Retina (tissue), 1 donor: ENCODE results near the gene RYR3.

ENCODE experiments used
- DNase-seq: peaks from one replicate; pipeline ENCODE4 v3.0.0-alpha.2; 2016

Gene RYR3

DNA sequence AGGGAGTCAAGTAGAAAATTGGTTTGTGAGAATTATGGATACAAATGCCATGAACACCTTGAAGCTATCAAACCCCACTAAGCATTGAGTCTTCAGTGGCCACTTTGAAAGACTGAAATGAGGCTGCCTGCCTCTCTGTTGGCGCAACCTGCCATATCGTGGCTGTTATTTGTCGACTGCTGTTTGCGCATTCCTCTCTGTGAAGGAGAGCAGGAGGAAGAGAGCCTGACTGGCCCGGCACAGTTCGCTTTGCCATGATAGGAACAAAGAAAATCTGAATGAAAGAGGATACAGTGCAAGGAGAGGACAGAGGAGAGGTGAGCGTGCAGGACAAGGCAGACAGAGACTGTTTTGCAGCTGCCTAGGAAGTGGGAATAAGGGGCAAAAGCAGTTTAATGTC, 289.4 kb downstream of the RYR3 start:
- DNase-seq: no peak

DNA sequence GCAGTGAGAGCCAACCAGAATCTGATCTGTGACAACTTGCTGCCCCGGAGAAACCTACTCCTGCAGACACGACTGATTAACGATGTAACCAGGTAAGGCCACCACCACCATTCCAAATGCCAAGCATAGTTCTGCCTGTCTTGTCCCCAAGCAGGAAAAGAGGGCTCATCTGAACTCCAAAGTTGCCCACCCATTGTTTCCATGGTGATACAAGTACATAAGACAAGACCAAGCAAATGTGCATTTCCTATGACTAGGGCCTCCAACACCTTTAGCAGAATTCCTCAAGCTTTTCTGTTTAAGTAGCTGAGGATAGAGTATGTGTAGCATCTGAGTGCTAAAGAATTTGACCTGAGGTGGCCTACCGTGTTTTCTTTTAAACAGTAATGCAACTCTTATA, 290.7 kb downstream of the RYR3 start:
- DNase-seq: no peak

DNA sequence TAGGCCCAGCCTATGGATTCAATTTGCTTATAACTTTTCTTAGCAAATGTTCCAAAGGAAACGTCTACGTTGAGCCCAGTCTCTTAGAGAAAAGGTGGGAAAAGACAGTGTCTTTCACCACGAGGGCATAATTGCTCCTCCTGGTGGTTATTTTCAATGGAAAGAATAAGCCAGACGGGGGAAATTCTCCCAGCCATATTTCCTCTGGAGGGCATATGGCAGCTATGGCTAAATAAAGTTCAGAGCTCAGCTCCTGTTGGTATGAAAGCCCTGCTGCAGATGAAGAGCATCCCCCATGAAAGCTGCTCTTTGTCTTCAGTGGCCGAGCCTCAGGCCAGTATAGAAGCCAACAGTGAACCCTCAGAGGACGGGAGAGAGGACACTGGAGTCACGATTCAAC, 297.9 kb downstream of the RYR3 start:
- DNase-seq: no peak

DNA sequence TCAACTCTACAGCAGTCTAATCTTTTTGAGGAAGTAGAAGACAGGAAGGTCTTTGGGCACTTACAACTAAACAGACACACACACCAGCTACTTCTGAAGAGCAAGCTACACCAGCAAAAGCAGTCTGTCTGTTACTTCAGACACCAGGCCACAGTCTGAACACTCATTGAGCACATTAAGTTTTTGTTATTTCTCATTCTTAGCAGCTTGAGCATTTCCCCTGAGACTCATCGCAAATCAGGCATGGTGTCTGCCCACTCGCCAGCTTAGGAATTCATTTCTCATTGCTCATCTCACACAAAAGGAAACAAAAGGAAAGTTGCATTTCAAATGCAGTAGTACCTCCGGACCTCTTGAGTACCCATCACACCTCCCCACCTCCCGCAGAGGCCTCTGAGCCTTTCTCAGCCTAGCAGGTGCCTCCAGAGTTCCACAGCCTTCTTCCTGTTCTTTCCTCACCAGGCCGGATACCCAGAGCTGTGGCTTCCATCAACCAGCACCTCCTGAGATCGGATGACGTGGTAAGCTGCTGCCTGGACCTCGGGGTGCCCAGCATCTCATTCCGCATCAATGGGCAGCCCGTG, 302.0 kb downstream of the RYR3 start:
- no peak for DNase-seq

DNA sequence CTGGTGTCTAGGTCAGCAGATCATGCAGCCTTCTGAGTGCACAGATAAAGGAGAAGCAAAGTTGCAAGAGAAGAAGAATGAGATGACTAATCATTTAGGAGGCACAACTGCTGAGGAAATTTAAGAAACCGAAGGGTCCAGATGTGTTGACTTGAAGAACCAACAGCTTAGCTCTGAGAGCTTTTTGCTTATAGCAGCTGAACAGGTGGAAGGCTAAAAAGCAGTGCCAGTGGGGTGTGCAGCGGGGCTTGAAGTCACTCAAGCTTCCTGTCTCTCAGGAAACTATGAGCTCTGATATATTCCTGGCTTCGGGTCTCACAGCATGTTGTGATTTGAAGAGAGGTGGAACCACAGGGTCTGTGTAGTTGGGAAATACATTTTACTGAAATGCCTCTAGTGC, 305.7 kb downstream of the RYR3 start:
- DNase-seq: no peak

GRCh38 chr15:33618350-33618749, 307.6 kb downstream of the RYR3 start:
- DNase-seq: no peak

- no peak for DNase-seq
Observed at GRCh38 chr15:33621141-33621540, 310.4 kb downstream of the RYR3 start.

DNA sequence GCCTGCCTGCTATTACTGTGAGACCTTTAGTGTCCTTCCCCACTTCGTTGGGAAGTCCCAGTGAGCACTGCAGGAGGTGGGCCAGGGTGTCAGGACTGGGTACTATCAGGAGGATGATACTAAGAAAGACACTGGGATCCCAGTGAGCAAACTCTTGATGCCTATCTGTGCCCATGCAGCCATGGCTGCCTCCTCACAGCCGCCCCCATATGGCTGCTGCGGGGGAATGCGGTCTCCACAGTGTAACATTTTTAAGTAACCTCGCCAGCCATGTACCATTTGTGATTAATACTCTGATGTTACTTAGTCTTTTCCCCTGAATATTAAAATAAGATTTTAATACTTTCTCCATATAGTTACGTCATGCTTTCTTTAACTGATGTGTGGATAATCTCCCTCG, 312.2 kb downstream of the RYR3 start:
- DNase-seq: no peak

GRCh38 chr15:33624439-33624838, 313.7 kb downstream of the RYR3 start:
- DNase-seq: no peak

- no peak for DNase-seq
Observed at GRCh38 chr15:33629647-33630046, 318.9 kb downstream of the RYR3 start.

DNA sequence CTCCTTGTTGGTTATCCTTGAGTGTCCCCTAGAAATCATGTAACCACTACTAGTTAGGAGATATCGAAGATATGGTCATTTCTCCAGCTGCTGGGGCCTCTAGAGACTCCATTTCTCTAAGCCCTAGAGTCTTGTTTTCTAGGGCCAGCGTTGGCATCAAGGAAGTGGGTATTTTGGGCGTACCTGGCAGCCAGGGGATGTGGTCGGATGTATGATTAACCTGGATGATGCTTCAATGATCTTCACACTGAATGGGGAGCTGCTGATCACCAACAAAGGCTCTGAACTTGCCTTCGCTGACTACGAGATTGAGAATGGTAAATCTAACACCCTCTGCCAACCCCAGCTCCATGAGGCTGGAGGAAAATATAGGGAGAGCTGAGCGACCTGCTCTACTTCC, 325.5 kb downstream of the RYR3 start:
- no peak for DNase-seq

GRCh38 chr15:33636958-33637357, 326.2 kb downstream of the RYR3 start:
- no peak for DNase-seq

- DNase-seq: no peak
Observed at GRCh38 chr15:33638453-33638852, 327.7 kb downstream of the RYR3 start.

GRCh38 chr15:33639051-33639450, 328.3 kb downstream of the RYR3 start:
- DNase-seq: no peak

- peak; percentile 52 for DNase-seq
Observed at GRCh38 chr15:33639456-33639855, 328.7 kb downstream of the RYR3 start.

GRCh38 chr15:33639978-33640377, 329.2 kb downstream of the RYR3 start:
- peak; percentile 77 for DNase-seq

- no peak for DNase-seq
Observed at GRCh38 chr15:33641069-33641468, 330.3 kb downstream of the RYR3 start.

DNA sequence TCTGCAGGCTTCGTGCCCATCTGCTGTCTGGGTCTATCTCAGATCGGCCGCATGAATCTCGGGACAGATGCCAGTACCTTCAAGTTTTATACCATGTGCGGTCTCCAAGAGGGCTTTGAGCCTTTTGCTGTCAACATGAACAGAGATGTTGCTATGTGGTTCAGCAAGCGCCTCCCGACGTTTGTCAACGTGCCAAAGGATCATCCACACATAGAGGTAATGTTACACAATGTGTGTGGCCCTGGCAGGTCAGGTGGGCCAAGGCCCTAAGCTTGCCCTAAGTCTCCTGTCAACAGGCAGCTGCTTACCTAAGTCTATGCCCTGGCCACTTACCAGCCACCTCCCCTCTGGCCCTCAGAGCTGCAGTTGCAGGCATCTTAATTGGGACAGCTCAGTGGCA, 333.5 kb downstream of the RYR3 start:
- no peak for DNase-seq

- no peak for DNase-seq
Observed at GRCh38 chr15:33646744-33647143, 336.0 kb downstream of the RYR3 start.

GRCh38 chr15:33649217-33649933, 338.6 kb downstream of the RYR3 start:
- DNase-seq: no peak

DNA sequence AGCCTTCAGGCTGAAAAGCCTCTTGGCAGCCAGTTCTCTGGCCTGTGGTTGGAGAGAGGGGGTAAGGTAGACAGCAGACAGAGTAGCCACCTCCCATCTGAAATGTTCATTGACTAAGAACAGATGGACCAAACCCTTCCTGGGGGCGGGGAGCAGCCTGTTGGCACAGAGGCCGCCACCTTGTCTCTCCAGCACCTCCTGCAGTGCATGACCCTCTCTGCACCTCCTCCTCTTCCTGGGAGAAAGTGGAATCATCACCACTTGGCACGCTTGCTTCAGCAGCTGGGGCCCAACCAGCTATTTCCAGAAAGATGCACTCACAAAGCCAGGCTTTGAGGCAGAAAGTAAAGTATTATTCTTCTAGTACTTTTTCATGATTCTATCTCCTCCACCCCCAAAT, 344.1 kb downstream of the RYR3 start:
- DNase-seq: no peak

DNA sequence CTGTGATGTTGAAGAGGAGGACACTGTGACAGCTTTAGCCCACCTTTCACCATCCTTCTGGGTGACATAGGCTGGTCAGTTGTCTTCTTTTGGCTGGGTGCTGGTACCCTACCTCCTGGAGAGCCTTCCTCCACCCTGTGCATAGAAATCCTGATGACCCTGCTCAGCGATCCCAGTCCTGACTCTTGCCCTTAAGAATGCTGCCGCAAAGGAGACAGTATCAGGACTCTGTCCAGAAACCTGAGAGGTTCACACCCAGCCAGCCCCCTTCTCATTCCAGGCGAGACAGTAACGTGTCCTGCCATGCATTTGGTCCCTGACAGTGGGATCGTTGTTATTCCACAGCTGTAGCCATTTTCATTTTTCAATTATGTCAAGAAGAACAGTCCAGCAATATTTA, 344.7 kb downstream of the RYR3 start:
- DNase-seq: no peak

- no peak for DNase-seq
Observed at GRCh38 chr15:33656168-33656567, 345.4 kb downstream of the RYR3 start.

- DNase-seq: no peak
Observed at GRCh38 chr15:33660151-33660550, 349.4 kb downstream of the RYR3 start.

DNA sequence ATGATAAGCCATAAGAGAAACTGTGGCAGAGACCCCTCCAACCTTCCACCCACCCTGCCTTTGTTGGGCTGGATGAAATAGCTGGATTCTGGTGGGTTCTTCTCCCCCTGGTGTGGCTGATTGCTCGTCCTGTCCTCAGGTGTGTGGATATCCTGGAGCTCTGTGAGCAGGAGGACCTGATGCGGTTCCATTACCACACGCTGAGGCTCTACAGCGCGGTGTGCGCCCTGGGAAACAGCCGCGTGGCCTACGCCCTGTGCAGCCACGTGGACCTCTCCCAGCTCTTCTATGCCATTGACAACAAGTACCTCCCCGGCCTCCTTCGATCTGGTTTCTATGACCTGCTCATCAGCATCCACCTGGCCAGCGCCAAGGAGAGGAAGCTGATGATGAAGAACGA, 351.2 kb downstream of the RYR3 start:
- no peak for DNase-seq
